GM21619 (cell line): ENCODE results near the gene COL27A1.

Experiments
- ATAC-seq: cut with Tn5 transposase; IDR thresholded peaks from one replicate; pipeline ENCODE4 v1.9.1; 2021; ENCODE audit not compliant: unreplicated experiment

Gene COL27A1

GRCh38 chr9:114166103-114166470 is 10.8 kb downstream of the COL27A1 start:
- ATAC-seq, result no peak

- no peak for ATAC-seq
Measured at GRCh38 chr9:114166614-114167572, 11.6 kb downstream of the COL27A1 start.

GRCh38 chr9:114167591-114168091 is 12.3 kb downstream of the COL27A1 start:
- no peak for ATAC-seq

GRCh38 chr9:114168281-114169028 is 13.1 kb downstream of the COL27A1 start:
- no peak for ATAC-seq

- no peak for ATAC-seq
Measured at GRCh38 chr9:114169029-114169951, 14.0 kb downstream of the COL27A1 start.

- ATAC-seq, result no peak
Measured at GRCh38 chr9:114169952-114170770, 14.8 kb downstream of the COL27A1 start.

- no peak for ATAC-seq
Measured at GRCh38 chr9:114170771-114171461, 15.6 kb downstream of the COL27A1 start.

- ATAC-seq, result no peak
Measured at GRCh38 chr9:114171500-114171899, 16.2 kb downstream of the COL27A1 start.

- ATAC-seq, result no peak
Measured at GRCh38 chr9:114172981-114173833, 17.9 kb downstream of the COL27A1 start.

GRCh38 chr9:114174557-114174875 is 19.2 kb downstream of the COL27A1 start:
- ATAC-seq, result no peak

GRCh38 chr9:114174876-114175771 is 19.8 kb downstream of the COL27A1 start:
- ATAC-seq, result no peak

- ATAC-seq, result no peak
Measured at GRCh38 chr9:114176624-114177291, 21.4 kb downstream of the COL27A1 start.

GRCh38 chr9:114177423-114178064 is 22.2 kb downstream of the COL27A1 start:
- ATAC-seq, result no peak

GRCh38 chr9:114178076-114178475 is 22.7 kb downstream of the COL27A1 start:
- no peak for ATAC-seq

- ATAC-seq, result no peak
Measured at GRCh38 chr9:114178756-114179450, 23.6 kb downstream of the COL27A1 start.

GRCh38 chr9:114179516-114179915 is 24.2 kb downstream of the COL27A1 start:
- ATAC-seq, result no peak
